Pancreas (tissue), 10 donors: Measurements from ENCODE around the gene ACVR2B. TPM values are rescaled to one million over a fixed set of nuclear protein-coding genes. Genes with fewer than 3 reads are reported as not detected.
"Not testable (repeated sequence)": the region's sequence is repeated elsewhere in the genome, so short reads cannot be mapped to it uniquely, and the experiment has no call there.

Source experiments
- ATAC-seq, 4 donors: fragments of 200-7000 bp; cut with Tn5 transposase; one replicate each; pipeline versions ENCODE4 v1.8.0 to v1.9.1; 2020; ENCODE audit warnings: mild to moderate bottlenecking in 4 of 4, moderate library complexity in 4 of 4
- DNase-seq, 6 donors: peaks; one replicate each; pipeline ENCODE4 v3.0.0-alpha.2; 2020
- FAIRE-seq: peaks from 2 replicates; lab custom pipeline; 2012; peaks lifted over from hg19 to GRCh38; lab: Jason Lieb, UNC
- H3K27ac ChIP-seq, 4 donors: fragments of 200-600 bp; sonication (generic); 1 replicate in 3 of 4; 2 replicates in 1 of 4; pipeline versions ENCODE4 v1.5.0 to v1.8.0; 2020
- H3K27me3 ChIP-seq, 4 donors: fragments of 200-600 bp; one replicate each; pipeline ENCODE4 v1.8.0; 2021
- H3K36me3 ChIP-seq, 3 donors: fragments of 200-600 bp; sonication (generic) in 1 of 3; one replicate each; pipeline versions ENCODE4 v1.5.0 to v1.8.0; 2020 to 2021
- H3K4me1 ChIP-seq, 3 donors: fragments of 200-600 bp; one replicate each; pipeline ENCODE4 v1.8.0; 2021
- H3K4me3 ChIP-seq, 4 donors: fragments of 200-600 bp; sonication (generic) in 2 of 4; one replicate each; pipeline versions ENCODE4 v1.5.0 to v1.8.0; 2020 to 2021
- H3K9me3 ChIP-seq, 4 donors: fragments of 200-600 bp; one replicate each; pipeline ENCODE4 v1.8.0; 2021
- WGBS, 2 donors: extraction: QIAGEN DNeasy Blood & Tissue Kit; methylation state at CpG; one replicate each; pipeline ENCODE4 v1.1.7; 2013; 5-methylcytosine and 5-hydroxymethylcytosine counted together
- intact Hi-C, 3 donors: fragments of 100-400 bp; cut with DNase I; formaldehyde crosslinking; loops; one replicate each; pipeline versions ENCODE4 v1.11.1 to v1.14.2; 2022
- polyA plus RNA-seq, 2 donors: library from polyadenylated mRNA; stranded (reverse); fragments of 200-250 nt; gene quantifications; one replicate each; pipeline ENCODE4 v1.2.3, GENCODE V29; 2013
- total RNA-seq, 6 donors: library from RNA; stranded (reverse); fragmentation: NEBNext Ultra II Directional in 4 of 6; extraction: Animal tissue kit (Norgen Biotek cat#: 25700) in 4 of 6; gene quantifications; one replicate each; pipeline versions ENCODE4 v1.2.1 to v1.2.4, GENCODE V29; 2021 to 2023
- TF ChIP-seq, protein P1 (sequence below), 4 donors: fragments of 200-600 bp; sonication (generic) in 3 of 4; IDR thresholded peaks; one replicate each; pipeline versions ENCODE4 v1.5.0 to v1.8.0; 2021; ENCODE audit warnings: antibody characterized with exemption in 4 of 4
- donor health status: healthy with polysubstance abuse.
- donor health status: DM: no; HTN: no; CAD: no; lungs with moderate emphysema.
- donor health status: DM: no; HTN: no; CAD: no.
- donor health status: control.
- donor health status: control.
- donor health status: Bipolar disorder and iron deficiency.
- donor health status: DM: yes; HTN: yes; CAD: no.
- donor health status: DM: no; HTN: no; CAD: no.
- donor health status: DM: no; HTN: no; CAD: no.
- donor health status: DM: yes; HTN: yes; CAD: no.

The ACVR2B gene
- total RNA-seq (10 to 100 TPM in 1 of 6 donors, 1 to 10 TPM in 5; 4.1 to 10.9 (median 5.8) TPM), polyA plus RNA-seq (1 to 10 TPM; 1.3 to 2.1 TPM)

DNA sequence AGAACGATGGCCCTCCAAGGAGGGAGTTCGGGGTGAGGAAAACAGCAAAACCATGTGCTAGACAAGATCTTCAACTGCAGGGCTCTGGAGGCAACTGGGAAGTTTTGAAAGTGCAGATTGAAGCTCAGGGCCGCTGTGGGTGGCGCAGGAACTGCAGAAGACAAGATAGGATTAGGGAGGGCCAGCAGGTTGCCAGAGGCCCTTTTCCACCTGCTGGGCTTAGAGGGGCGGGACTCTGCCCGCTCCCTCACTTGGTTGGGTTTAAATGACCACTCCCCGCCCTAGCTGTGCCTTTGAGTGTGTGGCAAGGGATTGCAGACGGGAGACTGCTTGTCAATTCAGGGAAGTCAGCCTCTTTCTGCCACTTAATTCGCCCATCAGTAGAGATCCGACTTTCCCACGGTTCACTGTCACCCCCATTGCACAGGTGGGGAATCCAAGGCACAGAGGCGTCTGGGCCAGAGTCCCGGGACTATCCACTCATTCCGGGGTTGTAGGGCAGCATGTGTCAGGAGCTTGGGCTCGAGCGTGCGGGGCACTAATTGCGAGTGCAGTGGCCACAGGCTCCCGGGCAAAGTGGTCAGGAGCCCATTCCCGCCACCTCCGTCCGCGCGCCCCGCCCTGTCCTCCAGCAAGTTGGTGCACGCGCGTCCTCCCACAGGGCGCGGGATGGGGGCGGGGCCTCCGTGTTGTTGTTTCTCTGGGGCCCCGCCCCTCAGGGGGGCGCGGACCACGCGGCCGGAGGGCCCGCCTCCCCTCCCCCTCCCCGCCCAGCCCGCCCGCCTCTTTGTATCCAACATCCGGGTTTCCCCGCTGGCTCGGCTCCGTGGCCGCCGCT lies at the start of gene ACVR2B:
ACVR2B (plus strand) TSS at position 816 of the 838 bp plus-strand sequence. CDS start 433 bp downstream, outside the sequence.
- intact Hi-C loops, result no loop called here
- no peaks in the 10 kb centered on the region for H3K9me3 ChIP-seq
- TF ChIP-seq, protein P1, sequence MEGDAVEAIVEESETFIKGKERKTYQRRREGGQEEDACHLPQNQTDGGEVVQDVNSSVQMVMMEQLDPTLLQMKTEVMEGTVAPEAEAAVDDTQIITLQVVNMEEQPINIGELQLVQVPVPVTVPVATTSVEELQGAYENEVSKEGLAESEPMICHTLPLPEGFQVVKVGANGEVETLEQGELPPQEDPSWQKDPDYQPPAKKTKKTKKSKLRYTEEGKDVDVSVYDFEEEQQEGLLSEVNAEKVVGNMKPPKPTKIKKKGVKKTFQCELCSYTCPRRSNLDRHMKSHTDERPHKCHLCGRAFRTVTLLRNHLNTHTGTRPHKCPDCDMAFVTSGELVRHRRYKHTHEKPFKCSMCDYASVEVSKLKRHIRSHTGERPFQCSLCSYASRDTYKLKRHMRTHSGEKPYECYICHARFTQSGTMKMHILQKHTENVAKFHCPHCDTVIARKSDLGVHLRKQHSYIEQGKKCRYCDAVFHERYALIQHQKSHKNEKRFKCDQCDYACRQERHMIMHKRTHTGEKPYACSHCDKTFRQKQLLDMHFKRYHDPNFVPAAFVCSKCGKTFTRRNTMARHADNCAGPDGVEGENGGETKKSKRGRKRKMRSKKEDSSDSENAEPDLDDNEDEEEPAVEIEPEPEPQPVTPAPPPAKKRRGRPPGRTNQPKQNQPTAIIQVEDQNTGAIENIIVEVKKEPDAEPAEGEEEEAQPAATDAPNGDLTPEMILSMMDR (IDR thresholded peaks at IDR 0.05), result no peak
- H3K4me1 ChIP-seq, result peaks cover 12 to 26% (median 22%) of the 10 kb centered on the region in 3 donors
- DNase-seq (peak; percentile 84 to 94 (median 90)), ATAC-seq (peak; percentile 62 to 74 (median 74)), FAIRE-seq (no peak)
- no peaks in the 10 kb centered on the region for H3K27me3 ChIP-seq
- peak within 1 kb of the TSS; percentile 57 to 83 (median 70) for H3K4me3 ChIP-seq
- H3K36me3 ChIP-seq, result no peaks in the 10 kb centered on the region
- 5 to 9% methylated on average over 32 to 48 of the region's 48 CpGs for WGBS, 2 donors
- H3K27ac ChIP-seq, result peak within 1 kb of the TSS; percentile 76 to 92 (median 90)

DNA sequence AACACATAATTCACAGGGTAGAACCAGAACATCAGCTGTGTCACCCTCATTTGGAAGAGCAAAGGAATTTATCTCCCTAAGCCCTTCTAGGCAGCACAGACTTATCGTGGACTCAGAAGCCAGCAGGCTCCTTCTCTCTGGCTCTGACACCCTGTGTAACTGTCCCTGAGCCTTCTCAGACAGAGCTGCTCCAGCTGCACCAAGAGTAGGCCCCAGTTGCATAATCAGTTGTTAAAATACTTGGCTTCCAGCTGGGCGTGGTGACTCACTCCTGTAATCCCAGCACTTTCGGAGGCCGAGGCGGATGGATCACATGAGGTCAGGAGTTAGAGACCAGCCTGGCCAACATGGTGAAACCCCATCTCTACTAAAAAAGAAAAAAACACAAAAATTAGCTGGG lies 49.4 kb upstream of the ACVR2B start:
- Histone ChIP-seq H3K9me3 (no peaks in the 10 kb centered on the region), H3K27me3 (no peaks in the 10 kb centered on the region), H3K36me3 (peaks cover 0 to 24% (median 0%) of the 10 kb centered on the region in 3 donors), H3K27ac (no peak overlapping the region), H3K4me1 (no peaks in the 10 kb centered on the region), H3K4me3 (no peak overlapping the region)
- FAIRE-seq (no peak), DNase-seq (no peak), ATAC-seq (peak in 3 of 4 donors; percentile 28 to 69 (median 36))
- TF ChIP-seq, protein P1 (IDR thresholded peaks at IDR 0.05), result no peak
- 75 to 100% methylated on average over 5 of the region's 5 CpGs for WGBS, 2 donors
- intact Hi-C loops, result no loop called here

DNA sequence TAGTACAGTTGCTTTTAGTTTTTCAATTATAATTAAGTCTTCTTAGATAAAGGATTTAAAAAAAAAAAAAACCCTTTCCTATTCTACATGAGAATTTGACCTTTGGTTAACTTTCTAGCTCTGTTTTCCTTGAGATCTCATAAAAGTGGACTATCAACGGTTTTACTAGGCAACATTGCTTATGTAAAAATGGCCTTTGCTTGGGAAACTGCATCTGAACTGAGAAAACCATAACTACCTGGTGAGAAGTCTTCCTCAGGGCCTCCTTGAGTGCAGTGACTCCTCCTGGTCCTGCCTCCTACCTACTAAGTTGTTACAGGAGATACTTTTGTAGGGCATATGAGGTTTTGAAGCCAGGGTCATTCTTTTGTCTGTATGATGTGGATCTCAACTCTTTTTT lies 42.1 kb upstream of the ACVR2B start:
- DNase-seq (no peak), FAIRE-seq (no peak), ATAC-seq (no peak)
- Histone ChIP-seq H3K27ac (no peak overlapping the region), H3K9me3 (no peaks in the 10 kb centered on the region), H3K4me3 (no peak overlapping the region), H3K36me3 (no peaks in the 10 kb centered on the region), H3K4me1 (no peaks in the 10 kb centered on the region), H3K27me3 (no peaks in the 10 kb centered on the region)
- WGBS, 2 donors, result 77 to 79% methylated on average over 1 of the region's 1 CpG
- intact Hi-C loops, result no loop called here
- TF ChIP-seq, protein P1 (IDR thresholded peaks at IDR 0.05), result no peak

DNA sequence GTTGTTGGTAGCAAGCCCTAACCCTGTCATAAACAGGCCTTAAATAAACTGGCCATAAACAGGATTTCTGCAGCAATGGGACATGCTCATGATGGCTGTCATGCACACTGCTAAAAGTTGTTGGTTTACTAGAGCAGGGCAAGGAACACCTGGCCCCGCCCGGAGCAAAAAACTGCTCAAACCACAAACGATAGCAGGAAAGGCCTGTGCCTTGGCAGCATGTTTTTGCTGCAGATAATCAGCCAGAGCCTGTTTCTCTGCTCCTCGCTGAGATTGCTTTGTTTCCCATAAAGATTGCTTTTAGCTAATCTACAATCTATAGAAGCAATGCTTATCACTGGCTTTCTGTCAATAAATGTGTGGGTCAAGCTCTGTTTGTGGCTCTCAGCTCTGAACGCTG lies 32.9 kb upstream of the ACVR2B start:
- 52 to 82% methylated on average over 5 of the region's 5 CpGs for WGBS, 2 donors
- H3K36me3 ChIP-seq, intact Hi-C loops, FAIRE-seq, H3K27ac ChIP-seq, H3K9me3 ChIP-seq, H3K27me3 ChIP-seq, DNase-seq, H3K4me1 ChIP-seq, H3K4me3 ChIP-seq, ATAC-seq: not testable (repeated sequence)

DNA sequence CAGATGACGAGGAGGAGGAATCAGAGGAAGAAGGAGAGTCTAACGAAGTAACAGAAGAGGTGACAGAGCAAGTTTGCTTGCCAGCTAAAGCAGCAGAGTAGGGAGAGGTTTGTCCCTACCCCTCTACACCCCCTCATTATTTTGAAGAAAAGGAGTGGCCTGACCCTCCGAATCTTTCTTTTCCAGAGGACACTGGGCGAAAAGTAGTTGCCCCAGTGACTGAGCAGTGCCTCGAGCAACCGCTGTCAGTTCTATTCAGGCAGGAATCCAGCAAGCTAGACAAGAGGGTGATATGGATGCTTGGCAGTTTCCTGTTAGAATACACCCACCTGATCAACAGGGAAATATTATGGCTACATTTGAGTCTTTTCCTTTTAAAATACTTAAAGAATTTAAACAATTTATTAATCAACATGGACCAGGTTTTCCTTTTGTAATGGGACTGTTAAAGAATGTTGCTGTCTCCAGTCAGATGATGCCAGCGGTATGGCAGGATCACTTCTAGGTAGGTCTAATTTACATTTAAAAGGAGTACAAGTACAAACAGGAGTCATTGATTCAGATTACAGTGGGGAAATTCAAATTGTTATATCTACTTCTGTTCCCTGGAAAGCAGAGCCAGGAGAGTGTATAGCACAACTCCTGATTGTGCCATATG lies 31.9 kb upstream of the ACVR2B start:
- no peaks in the 10 kb centered on the region for H3K27me3 ChIP-seq
- H3K36me3 ChIP-seq, result no peaks in the 10 kb centered on the region
- no peaks in the 10 kb centered on the region for H3K9me3 ChIP-seq
- H3K4me3 ChIP-seq, result no peak overlapping the region
- TF ChIP-seq, protein P1 (IDR thresholded peaks at IDR 0.05), result no peak
- 89% methylated on average over 7 of the region's 7 CpGs for WGBS, 2 donors
- no peak overlapping the region for H3K27ac ChIP-seq
- FAIRE-seq, result no peak
- intact Hi-C loops, result no loop called here
- peaks cover 0 to 9% (median 0%) of the 10 kb centered on the region in 3 donors for H3K4me1 ChIP-seq
- ATAC-seq, result no peak
- no peak for DNase-seq

DNA sequence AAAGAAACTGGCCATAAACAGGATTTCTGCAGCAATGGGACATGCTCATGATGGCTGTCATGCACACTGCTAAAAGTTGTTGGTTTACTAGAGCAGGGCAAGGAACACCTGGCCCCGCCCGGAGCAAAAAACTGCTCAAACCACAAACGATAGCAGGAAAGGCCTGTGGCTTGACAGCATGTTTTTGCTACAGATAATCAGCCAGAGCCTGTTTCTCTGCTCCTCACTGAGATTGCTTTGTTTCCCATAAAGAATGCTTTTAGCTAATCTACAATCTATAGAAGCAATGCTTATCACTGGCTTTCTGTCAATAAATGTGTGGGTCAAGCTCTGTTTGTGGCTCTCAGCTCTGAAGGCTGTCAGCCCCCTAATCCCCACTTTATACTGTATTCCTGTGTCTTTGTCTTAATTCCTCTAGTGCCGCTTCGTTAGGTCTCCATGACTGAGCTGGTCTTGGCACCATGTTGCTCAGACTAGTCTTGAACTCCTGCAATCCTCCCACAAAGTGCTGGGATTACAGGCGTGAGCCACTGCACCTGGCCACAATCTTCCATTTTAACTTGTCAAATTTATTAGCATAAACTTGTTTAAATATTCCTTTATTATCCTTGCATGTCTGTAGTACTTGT lies 26.8 kb upstream of the ACVR2B start:
- FAIRE-seq, intact Hi-C loops, H3K4me3 ChIP-seq, H3K36me3 ChIP-seq, H3K27me3 ChIP-seq, DNase-seq, H3K27ac ChIP-seq, H3K9me3 ChIP-seq, H3K4me1 ChIP-seq: not testable (repeated sequence)
- ATAC-seq, result peak in 3 of 4 donors; percentile 30 to 62 (median 44)
- 49 to 57% methylated on average over 6 of the region's 6 CpGs for WGBS, 2 donors

DNA sequence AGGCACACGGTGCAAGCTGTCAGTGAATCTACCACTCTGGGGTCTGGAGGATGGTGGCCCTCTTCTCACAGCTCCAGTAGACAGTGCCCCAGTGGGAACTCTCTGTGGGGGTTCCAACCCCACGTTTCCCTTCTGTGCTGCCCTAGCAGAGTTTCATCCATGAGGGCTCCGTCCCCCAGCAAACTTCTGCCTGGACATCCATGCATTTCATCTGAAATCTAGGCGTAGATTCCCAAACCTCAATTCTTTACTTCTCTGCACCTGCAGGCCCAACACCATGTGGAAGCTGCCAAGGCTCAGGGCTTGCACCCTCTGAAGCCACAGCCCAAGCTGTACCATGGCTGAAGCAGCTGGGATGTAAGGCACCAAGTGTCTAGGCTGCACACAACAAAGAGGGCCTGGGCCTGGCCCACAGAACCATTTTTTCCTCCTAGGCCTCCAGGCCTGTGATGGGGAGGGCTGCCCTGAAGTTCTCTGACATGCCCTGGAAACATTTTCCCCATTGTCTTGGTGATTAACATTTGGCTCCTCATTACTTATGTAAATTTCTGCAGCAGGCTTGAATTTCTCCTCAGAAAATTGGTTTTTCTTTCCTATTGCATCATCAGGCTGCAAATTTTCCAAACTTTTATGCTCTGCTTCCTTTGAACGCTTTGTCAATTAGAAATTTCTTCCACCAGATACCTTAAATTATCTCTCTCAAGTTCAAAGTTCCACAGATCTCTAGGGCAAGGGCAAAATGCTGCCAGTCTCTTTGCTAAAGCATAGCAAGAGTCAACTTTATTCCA lies 20.6 kb upstream of the ACVR2B start:
- H3K9me3 ChIP-seq, H3K4me1 ChIP-seq, H3K27ac ChIP-seq, intact Hi-C loops, H3K27me3 ChIP-seq, DNase-seq, ATAC-seq, H3K4me3 ChIP-seq, FAIRE-seq, H3K36me3 ChIP-seq: not testable (repeated sequence)
- 95 to 98% methylated on average over 5 of the region's 5 CpGs for WGBS, 2 donors
